Activated T-helper 1 cell treated with anti-CD3 and anti-CD28 coated beads, Interleukin-2, amount 50 U/mL, for 16 hours (primary cell): Measurements from ENCODE around the gene FNDC5.

Source experiments
- DNase-seq, 2 donors: peaks; one replicate each; pipeline ENCODE4 v3.0.0-alpha.2; 2020; ENCODE audit warnings: low read depth in 1 of 2, low spot score in 1 of 2

Gene FNDC5

GRCh38 chr1:32897082-32898049 is 26.7 kb upstream of the FNDC5 start:
- DNase-seq = no peak

- no peak for DNase-seq
These were observed 25.7 kb upstream of the FNDC5 start for GRCh38 chr1:32896451-32896850.

DNA sequence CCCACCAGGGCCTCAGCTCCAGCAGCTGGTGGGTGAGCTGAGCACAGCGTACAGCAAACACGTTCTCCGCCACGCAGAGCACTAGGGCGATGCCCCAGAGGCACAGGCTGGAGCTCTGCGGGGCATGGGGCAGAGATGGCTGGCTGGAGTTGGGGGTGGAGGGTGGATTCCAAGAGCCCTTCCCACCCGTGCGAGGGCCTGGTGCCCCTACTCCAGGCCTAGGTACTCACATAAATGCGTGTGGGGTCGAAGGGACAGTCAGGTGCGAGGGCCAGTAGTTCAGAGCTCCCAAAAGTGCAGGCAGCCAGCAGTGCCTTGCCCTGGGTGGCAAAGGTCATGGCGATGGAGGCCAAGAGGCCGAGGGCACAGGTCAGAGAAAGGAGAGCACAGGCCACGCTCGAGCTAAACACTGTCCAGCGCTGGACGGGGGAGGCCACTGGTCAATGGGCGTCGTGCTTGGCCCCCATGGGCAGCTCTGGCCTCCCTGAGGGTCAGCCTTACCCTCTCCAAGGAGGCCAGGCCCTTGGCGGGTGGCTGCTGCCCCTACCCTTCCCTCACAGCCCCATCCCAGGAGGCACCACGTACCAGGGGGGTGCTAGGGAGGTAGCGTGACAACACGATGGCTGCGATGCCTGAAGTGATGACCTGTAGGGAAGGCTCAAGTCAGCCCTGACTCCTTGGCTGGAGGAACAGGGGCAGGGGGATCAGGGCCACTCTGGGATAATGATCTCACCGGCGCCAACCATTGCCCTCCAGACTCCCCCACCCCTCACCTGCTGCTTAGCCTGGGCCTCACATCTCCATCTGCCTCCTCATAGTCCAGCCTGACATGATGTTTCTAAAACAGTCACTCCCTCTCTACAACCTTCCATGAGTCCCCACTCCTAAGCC is 24.9 kb upstream of the FNDC5 start:
- no peak for DNase-seq

GRCh38 chr1:32894681-32895080 is 24.0 kb upstream of the FNDC5 start:
- no peak for DNase-seq

DNA sequence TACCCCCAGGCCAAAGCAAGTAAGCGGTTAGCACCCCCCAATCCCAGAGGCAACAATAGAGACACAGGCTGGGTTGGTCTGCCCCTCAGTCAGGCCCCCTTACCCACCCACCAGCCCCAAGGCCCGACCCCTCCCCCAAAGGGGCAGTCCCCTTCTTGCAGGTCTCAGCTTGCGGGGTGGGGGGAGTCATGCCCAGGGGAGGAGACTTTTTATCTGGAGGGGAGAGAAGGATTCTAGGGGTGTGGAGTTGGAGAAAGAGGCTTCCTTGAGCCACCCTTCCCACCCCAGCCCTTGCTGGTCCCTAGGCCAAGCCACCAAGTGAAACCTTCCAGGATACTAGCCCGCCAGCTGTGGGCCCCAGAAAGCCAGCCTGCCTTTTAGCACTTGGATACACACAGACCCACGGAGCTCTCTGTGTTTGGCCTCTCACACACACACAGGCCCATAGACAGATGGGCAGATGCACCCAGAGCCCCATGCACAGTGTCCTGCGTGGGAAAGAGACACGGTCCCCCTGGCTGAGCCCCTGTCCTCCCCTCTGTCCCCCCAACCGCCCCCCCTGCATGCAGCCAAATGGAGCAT is 23.4 kb upstream of the FNDC5 start:
- DNase-seq = no peak

- no peak for DNase-seq
These were observed 22.7 kb upstream of the FNDC5 start for GRCh38 chr1:32893198-32894018.

- DNase-seq = no peak
These were observed 21.9 kb upstream of the FNDC5 start for GRCh38 chr1:32892368-32893197.

DNA sequence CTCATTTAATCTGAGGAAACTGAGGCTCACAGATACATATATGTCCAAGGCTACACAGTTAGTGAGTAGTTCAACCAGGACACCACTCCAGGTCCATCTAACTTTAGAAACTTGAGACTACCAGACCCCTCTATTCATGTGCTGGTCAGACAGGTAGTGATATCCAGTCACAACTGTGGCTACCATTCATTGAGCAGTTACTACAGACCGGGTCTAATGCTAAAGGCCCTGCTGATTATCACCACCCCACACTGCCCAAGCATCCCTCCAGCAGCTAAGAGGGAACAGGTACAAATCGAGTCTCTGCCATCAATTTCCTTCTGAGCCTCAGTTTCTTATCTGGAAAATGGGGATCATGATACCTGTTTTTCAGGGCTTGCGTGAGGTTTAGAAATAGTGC is 20.9 kb upstream of the FNDC5 start:
- DNase-seq = no peak

- DNase-seq = no peak
These were observed 20.5 kb upstream of the FNDC5 start for GRCh38 chr1:32891241-32891570.

GRCh38 chr1:32890516-32891240 is 20.0 kb upstream of the FNDC5 start:
- DNase-seq = no peak

DNA sequence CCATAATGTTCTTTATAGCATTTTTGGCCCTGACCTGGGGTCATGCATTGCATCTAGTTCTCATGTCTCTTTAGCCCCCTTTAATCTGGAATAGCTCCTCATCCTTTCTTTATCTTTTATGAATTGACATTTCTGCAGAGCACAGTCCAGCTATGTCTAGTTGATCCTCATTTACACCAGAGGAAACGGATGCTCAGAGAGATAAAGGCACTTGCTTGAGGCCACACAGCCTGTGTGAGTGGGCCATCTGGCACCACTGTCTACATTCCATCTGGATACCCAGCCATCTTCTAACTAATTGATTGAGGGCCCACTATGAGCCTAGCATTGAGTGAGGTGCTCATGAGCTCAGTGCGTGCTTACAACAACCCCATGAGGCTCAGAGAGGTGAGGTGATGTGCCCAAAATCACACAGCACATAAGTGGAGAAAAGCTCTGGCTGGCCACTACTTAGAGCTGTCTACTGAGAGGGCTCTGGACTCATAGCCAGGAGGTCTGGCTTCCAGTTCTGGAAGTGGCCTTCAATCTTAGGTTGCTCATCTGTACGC is 19.1 kb upstream of the FNDC5 start:
- DNase-seq = no peak

DNA sequence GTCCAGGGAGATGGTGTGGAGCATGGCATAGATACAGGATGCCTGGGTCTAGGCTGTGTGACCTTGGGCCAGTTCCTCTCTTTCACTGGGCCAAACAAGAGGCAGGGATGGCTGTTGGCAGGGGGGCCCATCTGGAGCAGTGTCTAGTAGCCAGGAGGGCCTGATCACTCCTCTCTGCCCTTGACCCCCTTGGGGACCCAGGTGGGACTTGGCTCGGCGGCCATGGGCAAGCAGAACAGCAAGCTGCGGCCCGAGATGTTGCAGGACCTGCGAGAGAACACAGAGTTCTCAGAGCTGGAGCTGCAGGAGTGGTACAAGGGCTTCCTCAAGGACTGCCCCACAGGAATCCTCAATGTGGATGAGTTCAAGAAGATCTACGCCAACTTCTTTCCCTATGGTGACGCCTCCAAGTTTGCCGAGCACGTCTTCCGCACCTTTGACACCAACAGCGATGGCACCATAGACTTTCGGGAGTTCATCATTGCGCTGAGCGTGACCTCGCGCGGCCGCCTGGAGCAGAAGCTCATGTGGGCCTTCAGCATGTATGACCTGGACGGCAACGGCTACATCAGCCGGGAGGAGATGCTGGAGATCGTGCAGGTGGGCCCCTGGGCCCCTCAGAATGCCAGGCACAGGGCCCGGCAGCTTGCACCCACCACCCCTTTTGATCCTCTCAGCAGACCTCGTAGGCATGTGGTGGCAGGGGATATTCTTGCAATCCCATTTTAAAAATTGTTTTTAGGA is 18.1 kb upstream of the FNDC5 start:
- DNase-seq = no peak

- no peak for DNase-seq
These were observed 17.4 kb upstream of the FNDC5 start for GRCh38 chr1:32888134-32888533.

GRCh38 chr1:32887623-32888022 is 16.9 kb upstream of the FNDC5 start:
- DNase-seq = no peak

DNA sequence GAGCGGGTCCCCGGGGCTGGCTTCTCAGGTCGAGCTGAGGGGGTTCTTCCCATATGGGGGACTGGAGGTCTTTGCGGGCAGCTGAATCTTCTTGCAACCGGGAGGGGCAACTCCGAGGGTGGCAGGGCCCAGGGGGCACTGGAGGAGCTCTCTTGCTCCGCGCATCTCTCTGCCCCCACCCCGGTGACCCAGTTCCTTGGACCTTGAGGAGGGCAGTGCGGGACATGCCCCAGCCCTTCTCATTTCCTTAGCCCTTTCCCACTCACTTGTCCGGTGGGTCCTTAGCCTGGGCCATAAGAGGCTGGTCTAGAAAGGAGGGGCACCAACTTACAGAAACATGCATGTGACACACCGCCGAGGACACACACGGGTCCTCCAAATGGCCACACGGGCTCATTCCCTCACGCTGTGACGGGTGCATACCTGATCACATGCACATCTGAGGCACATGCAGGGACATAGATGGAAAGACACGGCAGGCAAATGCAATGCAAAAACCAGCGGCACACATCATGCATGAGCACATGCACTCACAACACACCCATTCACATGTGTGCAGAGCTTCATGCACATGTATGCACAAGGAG is 16.2 kb upstream of the FNDC5 start:
- no peak for DNase-seq

- DNase-seq = no peak
These were observed 15.5 kb upstream of the FNDC5 start, which contains the start of gene HPCA for GRCh38 chr1:32886004-32886827. TSS of gene HPCA (plus strand) at chr1:32886491. CDS start at chr1:32888899, 2,408 bp downstream.

GRCh38 chr1:32885676-32886003 is 14.9 kb upstream of the FNDC5 start:
- DNase-seq = no peak
